Stimulated activated CD4-positive, alpha-beta T cell treated with anti-CD3 and anti-CD28 coated beads, Interleukin-12 subunit alpha, Interleukin-12 subunit beta, amount 100 ng/mL, for 24 hours (primary cell): ENCODE results near the gene ADCY5.
A peak's percentile ranks its signal among the peaks of the same experiment; 100 is the strongest.

Experiments
- DNase-seq, 2 experiments: peaks; one replicate each; pipeline ENCODE4 v3.0.0-alpha.2; 2020; ENCODE audit warnings: low read depth in 2 of 2

ADCY5 gene

DNA sequence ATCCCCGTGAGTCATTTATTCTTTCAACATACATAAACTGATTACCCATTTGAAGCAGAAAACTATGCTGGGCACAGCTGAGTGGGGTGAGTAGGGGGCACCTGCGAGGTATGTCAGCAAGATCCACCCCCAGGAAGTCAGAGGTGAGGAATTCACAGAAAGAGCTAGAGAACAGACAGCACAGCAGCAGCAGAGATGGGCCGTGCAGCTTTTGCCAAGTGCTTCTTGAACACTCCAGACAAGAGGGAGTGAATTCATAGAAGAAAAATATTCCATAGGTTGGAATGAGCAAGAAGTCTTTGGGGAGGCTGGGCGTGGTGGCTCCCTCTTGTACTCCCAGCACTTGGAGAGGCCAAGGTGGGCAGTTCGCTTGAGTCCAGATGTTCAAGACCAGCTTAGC lies 9.4 kb upstream of the ADCY5 start:
- DNase-seq = no peak

DNA sequence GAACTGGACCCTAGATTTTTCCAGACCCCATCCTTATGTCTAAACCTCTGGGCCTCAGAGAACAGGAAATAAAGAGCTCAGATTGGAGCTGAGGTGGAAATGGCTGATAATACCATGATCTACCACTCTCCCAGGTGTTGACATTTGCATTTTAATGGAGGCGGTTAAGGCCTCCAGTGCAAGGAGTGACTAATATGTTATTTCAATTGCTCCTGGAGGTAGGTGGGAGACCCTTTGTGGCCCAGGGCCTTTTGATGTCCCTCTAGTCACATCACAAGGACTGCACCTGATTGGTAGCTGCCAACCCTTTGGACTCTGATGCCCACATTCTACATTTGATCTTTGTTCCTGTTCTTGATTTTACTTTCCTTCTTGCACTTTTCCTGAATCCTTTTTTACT lies 9.0 kb upstream of the ADCY5 start:
- DNase-seq = no peak

DNA sequence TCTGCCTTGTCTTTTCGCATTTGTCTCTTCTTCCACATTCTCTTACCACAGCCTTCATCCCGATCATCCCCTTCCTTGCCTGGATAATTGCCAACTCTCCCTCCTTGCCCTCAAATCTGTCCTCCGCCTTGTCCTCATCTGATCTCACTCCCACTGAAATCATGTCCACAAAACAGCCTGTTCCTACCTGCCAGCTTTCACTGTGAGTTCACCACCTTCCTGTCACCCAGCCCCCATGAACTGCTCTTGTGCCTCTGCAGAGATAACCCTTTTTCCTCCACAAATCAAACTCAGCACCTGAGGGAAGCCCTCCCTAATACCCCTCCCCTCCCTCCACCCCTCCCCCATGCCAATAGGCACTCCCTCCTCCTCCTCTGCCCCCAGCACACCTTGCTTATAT lies 4.8 kb upstream of the ADCY5 start:
- DNase-seq = no peak

- no peak for DNase-seq
These were observed 2.3 kb upstream of the ADCY5 start for GRCh38 chr3:123451186-123451585.

GRCh38 chr3:123449997-123450604 lies 1.2 kb upstream of the ADCY5 start:
- DNase-seq = no peak

DNA sequence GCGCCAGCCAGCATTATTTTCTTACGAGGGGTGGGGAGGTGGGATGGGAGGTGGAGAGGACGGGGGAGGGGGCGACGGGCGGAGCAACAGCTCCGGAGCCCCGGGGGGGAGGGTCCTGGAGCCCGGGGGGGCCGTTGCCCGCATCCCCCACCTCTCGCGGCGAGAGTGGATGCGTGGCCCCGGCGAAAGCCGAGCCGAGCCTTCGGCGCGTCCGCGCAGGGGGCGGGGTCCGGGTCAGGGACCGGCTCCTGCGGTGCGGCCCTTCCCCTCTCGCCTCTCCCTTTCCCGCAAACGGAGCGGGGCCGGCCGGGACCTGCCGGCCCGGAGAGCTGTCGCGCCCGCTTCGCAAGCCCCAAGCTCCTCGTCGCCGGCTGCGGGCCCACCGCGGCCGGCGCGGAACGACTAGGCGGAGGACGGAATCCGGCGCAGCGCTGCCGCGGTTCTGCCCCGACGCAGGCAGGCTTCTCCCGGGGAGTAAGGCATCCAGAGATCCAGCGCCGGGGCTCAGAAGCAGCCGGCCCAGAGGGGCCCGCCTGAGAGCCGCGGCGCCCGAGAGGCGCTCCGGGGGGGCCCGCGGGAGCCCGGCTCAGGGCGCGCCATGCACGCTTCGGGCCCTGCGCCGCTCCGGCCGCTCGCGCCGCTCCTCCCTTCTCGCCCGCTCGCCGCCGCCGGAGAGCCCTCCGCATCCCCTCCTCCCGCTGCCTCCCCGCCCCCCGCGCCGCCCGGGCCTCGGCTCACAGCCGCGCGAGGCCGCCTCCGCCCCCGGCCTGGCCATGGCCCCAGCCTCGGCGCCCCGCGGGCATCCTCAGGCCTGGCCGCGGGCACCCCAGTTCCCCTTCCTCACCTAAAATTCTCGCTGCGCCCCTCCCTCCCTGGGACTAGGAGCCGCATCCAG lies 459 bp upstream of the ADCY5 start:
- DNase-seq = peak in 1 of 2 experiments; percentile 4

DNA sequence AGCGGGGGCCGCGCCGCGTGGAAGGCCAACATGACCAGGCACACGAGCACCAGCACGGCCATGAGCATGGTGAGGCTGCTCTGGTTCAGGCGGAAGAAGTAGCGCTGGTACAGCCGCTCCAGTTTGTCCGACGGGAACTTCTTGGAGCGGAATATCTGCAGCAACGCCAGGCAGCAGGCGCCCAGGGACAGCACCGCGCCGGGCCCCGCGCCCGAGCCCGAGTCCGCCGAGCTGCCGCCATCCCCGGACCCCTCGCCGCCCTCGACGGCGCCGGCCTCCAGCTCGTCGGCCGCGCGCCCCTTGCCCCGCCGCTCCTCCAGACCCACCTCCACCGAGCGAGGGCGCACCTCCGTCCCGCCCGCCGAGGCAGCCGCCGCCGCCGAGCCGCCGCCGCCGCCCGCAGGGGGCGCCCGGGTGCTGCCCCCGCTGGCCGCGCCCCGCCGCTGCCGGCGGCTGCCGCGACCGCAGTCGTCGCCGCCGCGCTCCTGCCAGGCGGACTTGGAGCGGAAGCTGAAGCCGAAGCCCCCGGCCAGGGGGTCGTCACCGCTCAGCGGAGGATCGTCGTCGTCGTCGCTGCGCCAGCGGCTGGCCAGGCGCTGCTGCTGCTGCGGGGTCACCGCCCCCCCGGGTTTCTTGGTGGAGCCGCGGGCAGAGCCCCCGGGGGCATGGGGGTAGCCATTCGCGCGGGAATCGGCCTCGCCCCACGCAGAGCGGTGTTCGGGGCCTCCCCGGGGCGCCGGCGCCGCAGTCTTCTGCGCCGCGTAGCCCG lies 957 bp downstream of the ADCY5 start:
- peak in 1 of 2 experiments; percentile 29 for DNase-seq

DNA sequence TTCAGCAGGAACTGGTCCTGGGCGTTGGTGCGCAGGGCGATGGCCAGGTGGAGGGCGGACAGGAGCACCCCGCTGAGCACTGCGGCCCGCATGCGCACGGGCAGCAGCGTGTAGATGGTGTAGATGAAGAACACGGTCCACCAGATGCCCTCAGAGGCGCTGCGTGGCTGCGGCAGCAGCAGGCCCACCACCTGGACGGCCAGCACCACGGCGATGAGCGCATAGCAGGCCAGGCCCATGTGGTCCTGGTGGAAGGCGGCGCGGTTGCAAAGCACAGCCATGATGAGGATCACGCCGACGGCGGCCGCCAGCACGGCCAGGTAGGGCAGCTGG lies 1.5 kb downstream of the ADCY5 start:
- no peak for DNase-seq

DNA sequence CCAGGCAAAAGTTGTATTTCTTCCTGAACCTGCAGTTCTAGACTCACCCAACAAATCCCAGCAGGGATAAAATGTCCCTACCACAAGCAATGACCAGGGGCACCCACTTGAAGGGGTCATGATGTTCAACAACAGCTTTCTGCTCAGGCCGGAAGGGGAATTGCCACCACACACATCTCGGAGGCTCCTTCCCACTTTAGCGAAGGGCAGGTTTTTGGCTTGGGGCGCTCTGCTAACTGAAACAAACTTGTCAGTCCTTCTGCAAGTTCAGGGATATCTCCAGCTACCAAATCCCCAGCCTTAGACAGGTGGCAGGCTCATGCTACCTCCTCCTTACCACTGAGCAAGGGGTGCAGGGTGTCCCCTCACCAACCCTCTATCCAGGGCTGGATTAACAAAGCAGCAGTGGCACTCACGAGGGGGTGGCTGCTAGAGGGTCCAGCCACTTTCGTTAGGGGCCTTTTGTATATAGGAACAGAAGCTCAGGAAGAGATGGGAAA lies 2.2 kb downstream of the ADCY5 start:
- no peak for DNase-seq

DNA sequence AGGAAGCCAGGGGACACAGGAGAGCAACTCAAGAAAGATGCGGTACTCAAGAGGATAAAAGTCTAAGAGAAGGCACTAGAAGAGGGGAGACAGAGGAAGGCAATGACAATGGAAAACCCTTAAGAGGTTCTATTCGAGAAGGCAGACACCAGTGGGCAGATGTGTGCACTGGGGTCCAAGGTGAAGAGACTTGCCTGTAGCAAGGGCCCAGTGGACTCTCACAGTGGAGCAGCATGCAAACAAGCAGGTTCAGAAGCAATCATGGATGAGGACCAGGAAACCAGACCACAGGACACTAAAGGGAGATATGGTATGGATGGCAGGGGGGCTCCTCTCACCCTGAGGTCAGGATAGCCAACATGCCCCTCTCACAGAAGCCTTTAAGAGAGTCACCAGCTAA lies 2.7 kb downstream of the ADCY5 start:
- no peak for DNase-seq

DNA sequence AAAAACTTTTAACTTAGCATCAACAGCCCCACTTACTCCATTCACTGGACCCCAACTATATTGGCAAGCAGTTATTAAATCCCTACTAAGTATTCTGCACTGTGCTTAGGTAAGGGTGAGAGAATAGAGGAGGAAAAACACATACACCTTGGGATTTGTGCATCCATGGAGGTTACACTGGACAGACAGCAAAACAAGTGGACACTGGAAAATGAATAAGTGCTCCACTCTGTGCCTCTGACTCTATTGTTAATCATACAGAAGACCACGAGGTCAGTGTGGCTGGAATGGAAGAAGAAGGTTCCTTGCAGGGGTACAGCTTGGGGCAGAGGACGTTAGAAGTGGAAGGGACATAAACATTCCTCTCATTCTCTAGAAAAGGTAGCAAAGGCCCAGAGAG lies 3.2 kb downstream of the ADCY5 start:
- DNase-seq = no peak

DNA sequence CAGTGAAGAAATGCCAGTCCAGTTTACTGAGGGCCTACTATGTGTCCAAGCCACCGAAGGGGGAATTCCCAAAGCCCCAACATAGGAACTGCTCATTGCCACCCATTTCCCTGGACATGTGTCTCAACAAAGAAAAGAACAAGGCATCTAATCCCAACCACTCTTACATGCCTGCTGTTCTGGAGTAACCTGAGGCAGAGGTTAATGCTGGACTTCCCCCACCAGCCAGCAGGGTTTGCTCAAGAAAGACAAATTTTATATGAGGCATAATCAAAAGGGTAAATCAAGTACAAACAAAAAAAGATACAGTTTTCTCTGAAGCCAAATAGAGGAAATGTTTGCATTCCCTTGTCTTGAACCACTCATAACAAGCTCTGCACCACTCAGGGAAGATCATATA lies 4.1 kb downstream of the ADCY5 start:
- no peak for DNase-seq

DNA sequence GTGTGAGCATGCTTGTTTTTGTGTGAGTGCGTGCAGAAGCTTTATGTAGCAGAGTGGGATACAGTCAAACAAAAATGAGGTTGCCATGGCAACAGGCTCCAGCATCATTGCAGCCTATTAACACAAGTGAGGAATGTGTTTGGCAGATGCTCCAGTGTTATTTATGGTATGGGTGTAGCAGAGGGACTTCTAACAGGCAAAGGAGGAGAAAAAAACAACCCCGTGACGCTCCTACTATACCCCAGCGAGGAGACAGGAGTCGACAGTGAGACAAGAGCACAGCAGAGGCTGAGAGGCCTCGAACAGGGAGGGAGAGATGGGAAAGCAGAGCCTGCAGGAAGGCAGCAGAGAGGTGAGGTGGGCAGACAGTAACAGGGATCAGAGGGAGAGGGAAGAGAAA lies 4.9 kb downstream of the ADCY5 start:
- no peak for DNase-seq

DNA sequence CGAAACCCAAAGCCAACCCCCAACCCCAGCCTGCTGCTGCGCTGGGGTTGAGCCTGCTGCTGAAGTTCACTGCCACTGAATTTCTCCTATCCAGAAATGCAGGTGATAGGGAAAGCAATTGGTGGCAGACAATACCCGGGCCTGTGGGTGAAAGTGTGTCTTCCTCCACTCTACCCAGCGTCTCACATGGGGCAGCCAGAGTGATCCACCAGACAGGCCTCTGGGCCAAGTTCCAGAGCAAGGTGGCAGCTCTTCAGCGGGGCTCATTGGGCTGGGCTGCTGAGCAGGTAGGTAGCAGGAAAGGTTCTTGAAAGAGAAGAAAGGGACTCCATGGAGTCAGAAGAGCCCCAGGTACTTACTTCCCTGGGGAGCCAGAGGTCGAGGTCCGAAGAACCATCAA lies 6.0 kb downstream of the ADCY5 start:
- DNase-seq = no peak

- no peak for DNase-seq
These were observed 6.8 kb downstream of the ADCY5 start for GRCh38 chr3:123442125-123442524.

GRCh38 chr3:123439806-123440580 lies 8.9 kb downstream of the ADCY5 start:
- no peak for DNase-seq

DNA sequence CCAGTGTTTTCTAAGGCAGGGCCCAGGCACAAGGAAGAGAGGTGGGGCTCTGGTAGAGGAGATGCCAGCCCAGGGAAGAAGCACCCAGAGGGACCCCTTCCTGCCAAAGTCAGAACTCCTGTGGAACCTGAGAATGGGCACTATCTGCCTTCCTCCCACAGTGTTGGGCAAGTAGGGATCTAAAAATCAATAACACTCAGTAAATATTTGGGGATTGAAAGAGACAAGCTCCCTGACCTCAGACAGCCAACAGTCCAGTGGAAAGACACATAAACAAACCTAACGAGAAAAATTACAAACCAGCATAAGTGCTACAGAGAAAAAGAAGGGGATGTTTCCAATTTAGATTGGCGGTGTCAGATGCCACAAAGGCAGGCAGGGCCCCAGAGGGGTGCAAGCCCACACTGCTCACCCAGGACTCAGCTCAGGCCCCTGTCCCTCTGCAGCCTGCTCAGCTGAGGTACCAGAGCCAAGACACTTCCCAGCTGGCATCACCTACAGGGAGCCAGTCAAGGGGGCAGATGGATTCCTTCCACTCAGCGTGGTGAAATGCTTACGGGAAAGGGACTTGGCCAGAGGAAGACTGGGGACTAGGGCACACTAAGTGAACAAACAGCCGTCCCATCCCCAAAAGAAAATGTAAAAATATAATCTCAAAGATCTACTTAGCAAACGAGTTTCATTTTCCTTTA lies 15.9 kb downstream of the ADCY5 start:
- no peak for DNase-seq

- no peak for DNase-seq
These were observed 17.1 kb downstream of the ADCY5 start for GRCh38 chr3:123431658-123432324.

DNA sequence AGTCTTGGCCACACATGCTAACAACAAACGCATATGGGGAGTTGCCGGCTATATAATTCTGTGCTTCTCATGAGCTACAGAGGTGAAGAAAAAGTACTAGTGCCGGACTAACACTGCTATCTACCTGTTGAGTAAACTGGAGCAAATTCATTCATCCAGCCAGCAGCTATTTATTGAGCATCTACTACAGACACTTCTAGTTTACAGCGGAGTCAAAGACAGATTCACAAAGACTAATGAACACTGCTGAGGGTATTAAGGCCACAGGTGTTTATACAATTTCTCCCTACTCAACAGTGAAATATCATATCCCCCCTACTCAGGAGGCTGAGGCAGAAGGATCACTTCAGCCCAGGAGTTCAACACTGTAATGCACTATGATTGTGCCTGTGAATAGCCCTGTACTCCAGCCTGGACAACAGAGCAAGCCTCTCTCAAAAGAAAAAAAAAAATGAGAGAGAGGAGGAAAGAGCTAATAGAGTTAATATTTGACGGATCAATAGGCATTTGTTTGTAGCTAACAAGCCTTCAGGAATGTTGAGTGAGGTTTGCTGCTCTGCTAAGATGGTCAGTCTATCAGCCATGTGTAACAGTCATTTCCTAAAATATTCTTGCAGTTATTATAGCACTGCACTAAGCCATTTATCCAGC lies 17.8 kb downstream of the ADCY5 start:
- DNase-seq = no peak

GRCh38 chr3:123430266-123430665 lies 18.6 kb downstream of the ADCY5 start:
- DNase-seq = no peak
